ENCODE data around the gene TAB2. TPM values are rescaled to one million over a fixed set of nuclear protein-coding genes. Genes with fewer than 3 reads are reported as not detected.
"Not testable (repeated sequence)": the region's sequence is repeated elsewhere in the genome, so short reads cannot be mapped to it uniquely, and the experiment has no call there.

The TAB2 gene
- total RNA-seq, 1 donor from 2014 or later, result 81.8 TPM

GRCh38 chr6:149458806-149459205 is 141.3 kb downstream of the TAB2 start:
- Histone ChIP-seq H3K79me2 (ENCODE audit: insufficient read depth, low read length) (no peaks in the 10 kb centered on the region), H2AFZ (ENCODE audit: low read depth, low read length) (no peak overlapping the region), H3K4me1 (ENCODE audit: insufficient read depth, low read length) (peaks cover 12% of the 10 kb centered on the region), H3K27me3 (ENCODE audit: insufficient read depth, low read length) (no peaks in the 10 kb centered on the region), H4K20me1 (ENCODE audit: insufficient read depth, low read length) (no peaks in the 10 kb centered on the region), H3K9me3 (ENCODE audit: insufficient read depth, low read depth, low read length) (no peaks in the 10 kb centered on the region), H3K9ac (ENCODE audit: low read length) (no peak overlapping the region), H3K27ac (ENCODE audit: low read depth, low read length) (no peak overlapping the region), H3K4me3 (ENCODE audit: insufficient read depth, low read depth, low read length) (no peak overlapping the region), H3K36me3 (ENCODE audit: insufficient read depth, low read length) (no peaks in the 10 kb centered on the region), H3K4me2 (ENCODE audit: low read length) (no peak overlapping the region)
- Mint-ChIP-seq H3K9me3 (ENCODE audit: unreplicated experiment) (peaks cover 2% of the 10 kb centered on the region), H3K4me1 (ENCODE audit: low read depth, unreplicated experiment) (peaks cover 3% of the 10 kb centered on the region), H3K27me3 (ENCODE audit: low read depth, unreplicated experiment) (peaks cover 15% of the 10 kb centered on the region), H3K27ac (ENCODE audit: unreplicated experiment) (no peak overlapping the region), H3K36me3 (ENCODE audit: low read depth, unreplicated experiment) (peaks cover 2% of the 10 kb centered on the region), H3K4me3 (ENCODE audit: unreplicated experiment) (no peak overlapping the region)
- TF ChIP-seq CTCF (IDR thresholded peaks at IDR 0.05; ENCODE audit: insufficient read depth, low read depth, low read length) (no peak), EZH2 (IDR thresholded peaks at IDR 0.05; ENCODE audit: insufficient read depth, low read length) (no peak)
- FAIRE-seq (no peak), DNase-seq (ENCODE audit: low read depth) (no peak)

- Histone ChIP-seq H3K4me2 (ENCODE audit: low read length) (peak overlapping the region; percentile 33), H3K36me3 (ENCODE audit: insufficient read depth, low read length) (no peaks in the 10 kb centered on the region), H3K4me3 (ENCODE audit: insufficient read depth, low read depth, low read length) (no peak overlapping the region), H3K9ac (ENCODE audit: low read length) (no peak overlapping the region), H3K4me1 (ENCODE audit: insufficient read depth, low read length) (peaks cover 5% of the 10 kb centered on the region), H4K20me1 (ENCODE audit: insufficient read depth, low read length) (no peaks in the 10 kb centered on the region), H3K27me3 (ENCODE audit: insufficient read depth, low read length) (no peaks in the 10 kb centered on the region), H2AFZ (ENCODE audit: low read depth, low read length) (no peak overlapping the region), H3K79me2 (ENCODE audit: insufficient read depth, low read length) (no peaks in the 10 kb centered on the region), H3K9me3 (ENCODE audit: insufficient read depth, low read depth, low read length) (no peaks in the 10 kb centered on the region), H3K27ac (ENCODE audit: low read depth, low read length) (no peak overlapping the region)
- Mint-ChIP-seq H3K36me3 (ENCODE audit: low read depth, unreplicated experiment) (peaks cover 2% of the 10 kb centered on the region), H3K27me3 (ENCODE audit: low read depth, unreplicated experiment) (peaks cover 22% of the 10 kb centered on the region), H3K27ac (ENCODE audit: unreplicated experiment) (no peak overlapping the region), H3K4me1 (ENCODE audit: low read depth, unreplicated experiment) (peaks cover 3% of the 10 kb centered on the region), H3K9me3 (ENCODE audit: unreplicated experiment) (peaks cover 4% of the 10 kb centered on the region), H3K4me3 (ENCODE audit: unreplicated experiment) (no peak overlapping the region)
- DNase-seq (ENCODE audit: low read depth), result peak; percentile 22
- no peak for TF ChIP-seq EZH2 (IDR thresholded peaks at IDR 0.05; ENCODE audit: insufficient read depth, low read length)
- no peak for TF ChIP-seq CTCF (IDR thresholded peaks at IDR 0.05; ENCODE audit: insufficient read depth, low read depth, low read length)
- no peak for FAIRE-seq
These were observed 142.2 kb downstream of the TAB2 start for GRCh38 chr6:149459761-149460160.

GRCh38 chr6:149460249-149460648 is 142.7 kb downstream of the TAB2 start:
- H3K27me3 ChIP-seq (ENCODE audit: insufficient read depth, low read length); H2AFZ ChIP-seq (ENCODE audit: low read depth, low read length); H4K20me1 ChIP-seq (ENCODE audit: insufficient read depth, low read length); H3K9ac ChIP-seq (ENCODE audit: low read length); H3K4me2 ChIP-seq (ENCODE audit: low read length); DNase-seq (ENCODE audit: low read depth); H3K36me3 Mint-ChIP-seq (ENCODE audit: low read depth, unreplicated experiment); H3K4me3 Mint-ChIP-seq (ENCODE audit: unreplicated experiment); H3K79me2 ChIP-seq (ENCODE audit: insufficient read depth, low read length); H3K9me3 Mint-ChIP-seq (ENCODE audit: unreplicated experiment); H3K4me3 ChIP-seq (ENCODE audit: insufficient read depth, low read depth, low read length); H3K9me3 ChIP-seq (ENCODE audit: insufficient read depth, low read depth, low read length); H3K4me1 ChIP-seq (ENCODE audit: insufficient read depth, low read length); FAIRE-seq; H3K36me3 ChIP-seq (ENCODE audit: insufficient read depth, low read length); H3K27ac Mint-ChIP-seq (ENCODE audit: unreplicated experiment); H3K4me1 Mint-ChIP-seq (ENCODE audit: low read depth, unreplicated experiment): not testable (repeated sequence)
- H3K27ac ChIP-seq (ENCODE audit: low read depth, low read length), result peak overlapping the region; percentile 8
- peaks cover 17% of the 10 kb centered on the region for H3K27me3 Mint-ChIP-seq (ENCODE audit: low read depth, unreplicated experiment)

Other genes with a start within 250 kb of the TAB2 start
- 1.4 and 1.6 TPM in 2 replicates for gene SUMO4, start 82.5 kb downstream of the TAB2 start, total RNA-seq
- 0.05 and 0.10 TPM in 2 replicates for gene ZC3H12D, start 167.3 kb downstream of the TAB2 start, total RNA-seq
- 39.2 TPM in 2 replicates for gene PPIL4, start 228.3 kb downstream of the TAB2 start, total RNA-seq
- gene GINM1, start 248.7 kb downstream of the TAB2 start, total RNA-seq, result 36.5 and 39.3 TPM in 2 replicates